Activated gamma-delta T cell treated with Interleukin-2 at 50 U/mL for 16 hours (primary cell): Measurements from ENCODE around the gene ITFG1.
"Not testable (repeated sequence)": the region's sequence is repeated elsewhere in the genome, so short reads cannot be mapped to it uniquely, and the experiment has no call there.

ENCODE experiments used
- DNase-seq: peaks from one replicate; pipeline ENCODE4 v3.0.0-alpha.2; 2020

Gene ITFG1

GRCh38 chr16:47229053-47230050 is 231.5 kb downstream of the ITFG1 start:
- no peak for DNase-seq

- no peak for DNase-seq
These were observed 232.6 kb downstream of the ITFG1 start for GRCh38 chr16:47228241-47228640.

- no peak for DNase-seq
These were observed 247.0 kb downstream of the ITFG1 start for GRCh38 chr16:47213761-47214440.

GRCh38 chr16:47211218-47211617 is 249.6 kb downstream of the ITFG1 start:
- no peak for DNase-seq

- no peak for DNase-seq
These were observed 255.9 kb downstream of the ITFG1 start for GRCh38 chr16:47204736-47205504.

GRCh38 chr16:47203433-47203832 is 257.4 kb downstream of the ITFG1 start:
- not testable (repeated sequence) for DNase-seq

- DNase-seq = no peak
These were observed 262.7 kb downstream of the ITFG1 start for GRCh38 chr16:47198180-47198575.

- no peak for DNase-seq
These were observed 263.2 kb downstream of the ITFG1 start for GRCh38 chr16:47197536-47198179.

- no peak for DNase-seq
These were observed 264.4 kb downstream of the ITFG1 start for GRCh38 chr16:47196457-47196856.

- DNase-seq = no peak
These were observed 278.5 kb downstream of the ITFG1 start for GRCh38 chr16:47182318-47182717.

GRCh38 chr16:47181066-47181465 is 279.8 kb downstream of the ITFG1 start:
- not testable (repeated sequence) for DNase-seq

GRCh38 chr16:47180073-47180472 is 280.8 kb downstream of the ITFG1 start:
- DNase-seq = no peak

GRCh38 chr16:47175152-47175551 is 285.7 kb downstream of the ITFG1 start:
- DNase-seq = no peak

- no peak for DNase-seq
These were observed 298.0 kb downstream of the ITFG1 start for GRCh38 chr16:47162670-47163420.

- no peak for DNase-seq
These were observed 299.4 kb downstream of the ITFG1 start for GRCh38 chr16:47161464-47161863.

- DNase-seq = no peak
These were observed 300.4 kb downstream of the ITFG1 start for GRCh38 chr16:47160422-47160821.

- DNase-seq = no peak
These were observed 301.9 kb downstream of the ITFG1 start for GRCh38 chr16:47158992-47159391.

GRCh38 chr16:47156680-47157215 is 304.1 kb downstream of the ITFG1 start:
- no peak for DNase-seq

- DNase-seq = not testable (repeated sequence)
These were observed 308.4 kb downstream of the ITFG1 start for GRCh38 chr16:47152501-47152900.

GRCh38 chr16:47150067-47150466 is 310.8 kb downstream of the ITFG1 start:
- no peak for DNase-seq

- DNase-seq = no peak
These were observed 316.3 kb downstream of the ITFG1 start for GRCh38 chr16:47144559-47144877.
